GM19351 (cell line): Measurements from ENCODE around the gene SKA1.
"Not testable (repeated sequence)": the region's sequence is repeated elsewhere in the genome, so short reads cannot be mapped to it uniquely, and the experiment has no call there.

Source experiments
- ATAC-seq: cut with Tn5 transposase; IDR thresholded peaks from one replicate; pipeline ENCODE4 v1.9.1; 2021; ENCODE audit warnings: mild to moderate bottlenecking, moderate library complexity; ENCODE audit not compliant: unreplicated experiment

The SKA1 gene

GRCh38 chr18:50393802-50394201 lies 19.0 kb downstream of the SKA1 start:
- no peak for ATAC-seq

- no peak for ATAC-seq
Measured at GRCh38 chr18:50395093-50395492, 20.2 kb downstream of the SKA1 start.

GRCh38 chr18:50396005-50396660 lies 21.3 kb downstream of the SKA1 start:
- ATAC-seq: no peak

- ATAC-seq: no peak
Measured at GRCh38 chr18:50397023-50397422, 22.2 kb downstream of the SKA1 start.

GRCh38 chr18:50398099-50398498 lies 23.3 kb downstream of the SKA1 start:
- no peak for ATAC-seq

GRCh38 chr18:50398947-50399346 lies 24.1 kb downstream of the SKA1 start:
- no peak for ATAC-seq

- ATAC-seq: no peak
Measured at GRCh38 chr18:50399582-50399981, 24.7 kb downstream of the SKA1 start.

GRCh38 chr18:50400438-50400837 lies 25.6 kb downstream of the SKA1 start:
- not testable (repeated sequence) for ATAC-seq

GRCh38 chr18:50401295-50401694 lies 26.4 kb downstream of the SKA1 start:
- no peak for ATAC-seq

- ATAC-seq: no peak
Measured at GRCh38 chr18:50401888-50402287, 27.0 kb downstream of the SKA1 start.

- ATAC-seq: not testable (repeated sequence)
Measured at GRCh38 chr18:50404752-50405581, 30.1 kb downstream of the SKA1 start.

- no peak for ATAC-seq
Measured at GRCh38 chr18:50405582-50406271, 30.9 kb downstream of the SKA1 start.

- ATAC-seq: no peak
Measured at GRCh38 chr18:50409236-50409635, 34.4 kb downstream of the SKA1 start.

GRCh38 chr18:50410008-50410407 lies 35.2 kb downstream of the SKA1 start:
- ATAC-seq: no peak

GRCh38 chr18:50410894-50411293 lies 36.0 kb downstream of the SKA1 start:
- no peak for ATAC-seq

GRCh38 chr18:50416832-50417231 lies 42.0 kb downstream of the SKA1 start:
- ATAC-seq: not testable (repeated sequence)

- not testable (repeated sequence) for ATAC-seq
Measured at GRCh38 chr18:50417705-50418104, 42.9 kb downstream of the SKA1 start.

- ATAC-seq: no peak
Measured at GRCh38 chr18:50418650-50419049, 43.8 kb downstream of the SKA1 start.

GRCh38 chr18:50422286-50422898 lies 47.5 kb downstream of the SKA1 start:
- no peak for ATAC-seq

GRCh38 chr18:50424877-50425690 lies 50.2 kb downstream of the SKA1 start:
- no peak for ATAC-seq
